ENCODE data around the gene SLC2A6.

- no peak for TF ChIP-seq CTCF (conservative IDR thresholded peaks at IDR 0.05; ENCODE audit: low read length)
- TF ChIP-seq EZH2phosphoT487 (IDR thresholded peaks at IDR 0.05; ENCODE audit: borderline replicate concordance): no peak
These were observed 40.0 kb upstream of the SLC2A6 start for GRCh38 chr9:133518706-133519449.
